Lower leg skin (tissue), 4 donors: ENCODE measurements around the gene APOB. TPM values are rescaled to one million over a fixed set of nuclear protein-coding genes. Genes with fewer than 3 reads are reported as not detected.

ENCODE experiments used
- DNase-seq, 2 donors: peaks; one replicate each; pipeline ENCODE4 v3.0.0-alpha.2; 2019; ENCODE audit warnings: low spot score in 2 of 2
- H3K4me3 ChIP-seq: fragments of 200-600 bp; sonication (generic); 2 replicates; pipeline ENCODE4 v1.5.1; 2017; ENCODE audit warnings: mild to moderate bottlenecking, low read depth; ENCODE audit not compliant: poor library complexity, severe bottlenecking
- POLR2A ChIP-seq, 2 donors: fragments of 450-650 bp; IDR thresholded peaks; one replicate each; pipeline ENCODE4 v1.6.1; 2016 to 2017; ENCODE audit warnings: antibody characterized with exemption in 2 of 2, mild to moderate bottlenecking in 1 of 2, moderate library complexity in 1 of 2
- WGBS, 2 donors: methylation state at CpG; one replicate each; pipeline ENCODE4 v1.1.5; 2018; 5-methylcytosine and 5-hydroxymethylcytosine counted together
- intact Hi-C: fragments of 100-400 bp; cut with DNase I; formaldehyde crosslinking; loops from one replicate; pipeline ENCODE4 v1.15.0; 2023; ENCODE audit warnings: low total_unique reads
- total RNA-seq, 4 donors: library from RNA; depleted of rRNA; stranded (reverse); fragments of >200 nt; gene quantifications; one replicate each; pipeline ENCODE4 v1.1.0, GENCODE V29; 2016
- TF ChIP-seq, protein P1 (sequence below), 3 donors: fragments of 450-650 bp; IDR thresholded peaks; one replicate each; pipeline ENCODE4 v1.5.1; 2016; ENCODE audit warnings: antibody characterized with exemption in 3 of 3, mild to moderate bottlenecking in 3 of 3, moderate library complexity in 2 of 3

Gene APOB, protein sequence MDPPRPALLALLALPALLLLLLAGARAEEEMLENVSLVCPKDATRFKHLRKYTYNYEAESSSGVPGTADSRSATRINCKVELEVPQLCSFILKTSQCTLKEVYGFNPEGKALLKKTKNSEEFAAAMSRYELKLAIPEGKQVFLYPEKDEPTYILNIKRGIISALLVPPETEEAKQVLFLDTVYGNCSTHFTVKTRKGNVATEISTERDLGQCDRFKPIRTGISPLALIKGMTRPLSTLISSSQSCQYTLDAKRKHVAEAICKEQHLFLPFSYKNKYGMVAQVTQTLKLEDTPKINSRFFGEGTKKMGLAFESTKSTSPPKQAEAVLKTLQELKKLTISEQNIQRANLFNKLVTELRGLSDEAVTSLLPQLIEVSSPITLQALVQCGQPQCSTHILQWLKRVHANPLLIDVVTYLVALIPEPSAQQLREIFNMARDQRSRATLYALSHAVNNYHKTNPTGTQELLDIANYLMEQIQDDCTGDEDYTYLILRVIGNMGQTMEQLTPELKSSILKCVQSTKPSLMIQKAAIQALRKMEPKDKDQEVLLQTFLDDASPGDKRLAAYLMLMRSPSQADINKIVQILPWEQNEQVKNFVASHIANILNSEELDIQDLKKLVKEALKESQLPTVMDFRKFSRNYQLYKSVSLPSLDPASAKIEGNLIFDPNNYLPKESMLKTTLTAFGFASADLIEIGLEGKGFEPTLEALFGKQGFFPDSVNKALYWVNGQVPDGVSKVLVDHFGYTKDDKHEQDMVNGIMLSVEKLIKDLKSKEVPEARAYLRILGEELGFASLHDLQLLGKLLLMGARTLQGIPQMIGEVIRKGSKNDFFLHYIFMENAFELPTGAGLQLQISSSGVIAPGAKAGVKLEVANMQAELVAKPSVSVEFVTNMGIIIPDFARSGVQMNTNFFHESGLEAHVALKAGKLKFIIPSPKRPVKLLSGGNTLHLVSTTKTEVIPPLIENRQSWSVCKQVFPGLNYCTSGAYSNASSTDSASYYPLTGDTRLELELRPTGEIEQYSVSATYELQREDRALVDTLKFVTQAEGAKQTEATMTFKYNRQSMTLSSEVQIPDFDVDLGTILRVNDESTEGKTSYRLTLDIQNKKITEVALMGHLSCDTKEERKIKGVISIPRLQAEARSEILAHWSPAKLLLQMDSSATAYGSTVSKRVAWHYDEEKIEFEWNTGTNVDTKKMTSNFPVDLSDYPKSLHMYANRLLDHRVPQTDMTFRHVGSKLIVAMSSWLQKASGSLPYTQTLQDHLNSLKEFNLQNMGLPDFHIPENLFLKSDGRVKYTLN (N-terminal part only)
- total RNA-seq, result 1 to 10 TPM; 2.2 to 3.2 (median 2.3) TPM

DNA sequence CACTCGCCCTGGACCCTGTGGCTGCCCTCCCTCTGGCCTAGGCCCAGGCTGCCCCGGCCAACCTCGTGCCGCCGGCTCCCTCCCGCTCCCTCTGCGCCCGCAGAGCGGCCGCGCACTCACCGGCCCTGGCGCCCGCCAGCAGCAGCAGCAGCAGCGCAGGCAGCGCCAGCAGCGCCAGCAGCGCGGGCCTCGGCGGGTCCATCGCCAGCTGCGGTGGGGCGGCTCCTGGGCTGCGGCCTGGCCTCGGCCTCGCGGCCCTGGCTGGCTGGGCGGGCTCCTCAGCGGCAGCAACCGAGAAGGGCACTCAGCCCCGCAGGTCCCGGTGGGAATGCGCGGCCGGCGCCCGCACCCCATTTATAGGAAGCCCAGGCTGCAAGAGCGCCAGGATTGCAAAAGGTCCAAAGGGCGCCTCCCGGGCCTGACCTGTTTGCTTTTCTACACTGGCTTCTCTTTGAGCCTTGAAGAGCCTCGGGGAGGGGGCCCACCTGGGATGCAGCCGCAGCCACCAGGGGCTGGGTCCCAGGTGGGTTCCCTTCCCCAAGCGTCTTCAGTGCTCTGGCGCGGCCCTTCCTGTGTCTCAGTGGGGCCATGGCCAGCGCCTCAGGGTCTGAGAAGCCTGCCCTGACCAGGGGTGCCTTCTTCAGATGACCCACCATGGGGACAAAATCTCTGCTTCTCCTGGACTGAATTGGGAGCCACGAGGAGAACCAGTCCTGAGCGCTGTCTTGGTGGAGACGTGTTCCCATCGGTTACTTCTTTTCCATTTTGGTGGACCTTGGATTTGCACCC, at the start of gene APOB:
APOB (minus strand) TSS at position 330 of the 789 bp plus-strand sequence; CDS start at position 202, 128 bp downstream.
- intact Hi-C loops, result loop anchor here (10.0 kb wide), 1 partner anchor 71 kb away; no protein-coding TSS in a partner anchor
- no peak for DNase-seq
- 33 to 49% methylated on average over 16 to 38 of the region's 51 CpGs for WGBS, 2 donors
- H3K4me3 ChIP-seq, result no peak within 1 kb of the TSS
- no peak for TF ChIP-seq POLR2A (IDR thresholded peaks at IDR 0.05)
- TF ChIP-seq, protein P1, sequence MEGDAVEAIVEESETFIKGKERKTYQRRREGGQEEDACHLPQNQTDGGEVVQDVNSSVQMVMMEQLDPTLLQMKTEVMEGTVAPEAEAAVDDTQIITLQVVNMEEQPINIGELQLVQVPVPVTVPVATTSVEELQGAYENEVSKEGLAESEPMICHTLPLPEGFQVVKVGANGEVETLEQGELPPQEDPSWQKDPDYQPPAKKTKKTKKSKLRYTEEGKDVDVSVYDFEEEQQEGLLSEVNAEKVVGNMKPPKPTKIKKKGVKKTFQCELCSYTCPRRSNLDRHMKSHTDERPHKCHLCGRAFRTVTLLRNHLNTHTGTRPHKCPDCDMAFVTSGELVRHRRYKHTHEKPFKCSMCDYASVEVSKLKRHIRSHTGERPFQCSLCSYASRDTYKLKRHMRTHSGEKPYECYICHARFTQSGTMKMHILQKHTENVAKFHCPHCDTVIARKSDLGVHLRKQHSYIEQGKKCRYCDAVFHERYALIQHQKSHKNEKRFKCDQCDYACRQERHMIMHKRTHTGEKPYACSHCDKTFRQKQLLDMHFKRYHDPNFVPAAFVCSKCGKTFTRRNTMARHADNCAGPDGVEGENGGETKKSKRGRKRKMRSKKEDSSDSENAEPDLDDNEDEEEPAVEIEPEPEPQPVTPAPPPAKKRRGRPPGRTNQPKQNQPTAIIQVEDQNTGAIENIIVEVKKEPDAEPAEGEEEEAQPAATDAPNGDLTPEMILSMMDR (IDR thresholded peaks at IDR 0.05), result peak in 1 of 3 donors; percentile 11

GRCh38 chr2:21092308-21092869, 48.5 kb upstream of the APOB start:
- DNase-seq, result no peak
- intact Hi-C loops, result no loop called here

DNA sequence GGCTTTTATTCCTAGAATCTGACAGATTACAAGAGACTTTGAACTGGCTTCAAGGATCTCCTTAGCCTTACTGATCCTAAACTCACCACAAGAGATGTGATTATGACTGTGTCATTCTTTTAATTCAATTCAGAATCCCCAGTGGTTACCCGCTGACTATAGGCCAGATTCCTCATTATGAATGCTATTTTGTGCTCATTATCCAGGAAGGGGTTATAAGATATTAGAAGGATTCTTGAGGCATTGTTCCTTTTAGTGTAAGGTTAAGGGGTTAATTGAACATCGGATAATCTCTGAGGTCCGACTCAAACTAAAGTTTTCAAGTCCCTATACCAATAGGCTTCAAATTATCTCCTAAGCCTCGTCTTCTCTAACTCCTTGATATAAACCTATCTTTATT, 40.5 kb upstream of the APOB start:
- no peak for DNase-seq
- intact Hi-C loops, result no loop called here
- no peak overlapping the region for H3K4me3 ChIP-seq
- WGBS, 2 donors, result 70 to 80% methylated on average over 4 of the region's 4 CpGs
- TF ChIP-seq, protein P1 (IDR thresholded peaks at IDR 0.05), result no peak
- TF ChIP-seq POLR2A (IDR thresholded peaks at IDR 0.05), result no peak

More at GRCh38 chr2:21092308-21092869, 48.5 kb upstream of the APOB start:
- TF ChIP-seq, protein P1 (IDR thresholded peaks at IDR 0.05), result no peak
- TF ChIP-seq POLR2A (IDR thresholded peaks at IDR 0.05), result no peak
- H3K4me3 ChIP-seq, result no peak overlapping the region
- WGBS, 2 donors, result 58 to 69% methylated on average over 3 of the region's 3 CpGs

DNA sequence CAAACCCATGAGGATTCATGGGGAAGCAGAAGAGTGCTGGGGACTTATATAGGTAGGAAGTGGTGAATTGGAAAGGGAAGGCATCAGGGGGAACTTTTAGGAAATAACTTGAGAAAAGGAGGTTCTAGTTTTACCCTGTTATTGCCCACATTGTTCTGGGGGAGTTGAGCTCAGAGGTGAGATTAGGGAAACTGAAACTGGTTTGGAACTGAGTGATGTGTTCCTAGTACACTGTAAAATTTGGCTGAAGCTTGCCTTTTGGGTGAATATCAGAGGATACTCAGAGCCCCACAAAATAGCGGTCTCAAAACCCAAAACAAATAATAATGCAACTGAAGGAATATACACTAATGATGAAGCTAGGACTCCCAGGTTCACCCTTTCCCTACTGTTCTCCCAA, 39.6 kb upstream of the APOB start:
- intact Hi-C loops, result no loop called here
- 92 to 94% methylated on average over 1 of the region's 1 CpG for WGBS, 2 donors
- no peak for DNase-seq
- H3K4me3 ChIP-seq, result no peak overlapping the region
- TF ChIP-seq, protein P1 (IDR thresholded peaks at IDR 0.05), result no peak
- TF ChIP-seq POLR2A (IDR thresholded peaks at IDR 0.05), result no peak
